ENCODE results near the gene HEATR3. TPM values are rescaled to one million over a fixed set of nuclear protein-coding genes. Genes with fewer than 3 reads are reported as not detected.

HEATR3 gene
- polyA plus RNA-seq, 2 of the 4 experiments (the other 2 are of a cell fraction), result 21.2 to 30.8 TPM

GRCh38 chr16:50043358-50043757 lies 22.4 kb upstream of the HEATR3 start:
- Histone ChIP-seq H3K4me3 (no peak overlapping the region), H3K4me2 (no peak overlapping the region), H3K27ac (no peak overlapping the region), H3K9me3 (no peaks in the 10 kb centered on the region), H3K4me1 (no peaks in the 10 kb centered on the region)
- 62% methylated on average over 5 of the region's 5 CpGs for WGBS (ENCODE audit: missing lambda C conversion rate)
- POLR2A ChIA-PET, result no interaction called here
- ATAC-seq (no peak), DNase-seq (ENCODE audit: low read depth in 1 of 2, low spot score in 1 of 2) (no peak), FAIRE-seq (no peak)
- TF ChIP-seq EHMT2 (IDR thresholded peaks at IDR 0.05; ENCODE audit: low read depth) (no peak), RFX5 (IDR thresholded peaks at IDR 0.05) (no peak), ESRRA (IDR thresholded peaks at IDR 0.05; ENCODE audit: borderline replicate concordance, low read length) (no peak), MAFK (IDR thresholded peaks at IDR 0.05; ENCODE audit: partially characterized antibody) (no peak)
- CTCF ChIA-PET, result interaction anchor here (0.6 kb wide), 1 partner anchor 11 kb away, joined by 5 read pairs; no protein-coding TSS in a partner anchor

GRCh38 chr16:50045412-50045811 lies 20.4 kb upstream of the HEATR3 start:
- Histone ChIP-seq H3K4me2 (no peak overlapping the region), H3K9me3 (no peaks in the 10 kb centered on the region), H3K4me1 (no peaks in the 10 kb centered on the region), H3K27ac (no peak overlapping the region), H3K4me3 (no peak overlapping the region)
- WGBS (ENCODE audit: missing lambda C conversion rate), result 41% methylated on average over 4 of the region's 4 CpGs
- POLR2A ChIA-PET, result no interaction called here
- CTCF ChIA-PET, result no interaction called here
- FAIRE-seq, result no peak
- TF ChIP-seq PBX3 (IDR thresholded peaks at IDR 0.05) (no peak), TFCP2L1 (CRISPR knock-in tag; IDR thresholded peaks at IDR 0.05) (no peak), EHMT2 (IDR thresholded peaks at IDR 0.05; ENCODE audit: low read depth) (no peak), KDM5A (IDR thresholded peaks at IDR 0.05) (no peak), MAFK (IDR thresholded peaks at IDR 0.05; ENCODE audit: partially characterized antibody) (no peak), CHD2 (IDR thresholded peaks at IDR 0.05; ENCODE audit: low read length, partially characterized antibody) (no peak), NPAS2 (CRISPR knock-in tag; IDR thresholded peaks at IDR 0.05; ENCODE audit: borderline replicate concordance) (no peak), HEYL (CRISPR knock-in tag; IDR thresholded peaks at IDR 0.05) (no peak), CHD4 (IDR thresholded peaks at IDR 0.05; ENCODE audit: borderline replicate concordance) (no peak), GATA3 (IDR thresholded peaks at IDR 0.05; ENCODE audit: borderline replicate concordance) (no peak), NR3C1 (IDR thresholded peaks at IDR 0.05) (no peak), TP53 (CRISPR knock-in tag; IDR thresholded peaks at IDR 0.05) (no peak), ESRRA (IDR thresholded peaks at IDR 0.05; ENCODE audit: borderline replicate concordance, low read length) (no peak), RFX5 (IDR thresholded peaks at IDR 0.05) (no peak), RCOR1 (IDR thresholded peaks at IDR 0.05; ENCODE audit: low read depth, low read length) (no peak), ATOH8 (CRISPR knock-in tag; IDR thresholded peaks at IDR 0.05; ENCODE audit: low read depth) (no peak), HMGXB4 (CRISPR knock-in tag; IDR thresholded peaks at IDR 0.05; ENCODE audit: borderline replicate concordance) (no peak), FOSB (CRISPR knock-in tag; IDR thresholded peaks at IDR 0.05) (no peak)
- ATAC-seq, result no peak
- DNase-seq (ENCODE audit: low read depth in 1 of 2, low spot score in 1 of 2), result no peak

- no peaks in the 10 kb centered on the region for H3K9me3 ChIP-seq
- H3K4me2 ChIP-seq, result no peak overlapping the region
- no peak overlapping the region for H3K27ac ChIP-seq
- no peaks in the 10 kb centered on the region for H3K4me1 ChIP-seq
- ChIA-PET POLR2A (no interaction called here), CTCF (interaction anchor here (0.7 to 1.2 kb wide), 5 partner anchors 8 to 35 kb away, joined by 3 to 4 read pairs (median 3); partner anchors contain the start of gene CNEP1R1)
- no peak overlapping the region for H3K4me3 ChIP-seq
- no peak for DNase-seq (ENCODE audit: low read depth in 1 of 2, low spot score in 1 of 2)
- FAIRE-seq, result no peak
- 74% methylated on average over 6 of the region's 6 CpGs for WGBS (ENCODE audit: missing lambda C conversion rate)
- TF ChIP-seq JUNB (IDR thresholded peaks at IDR 0.05), result no peak
- TF ChIP-seq RAD21 (conservative IDR thresholded peaks at IDR 0.05 in 1 of 2, IDR thresholded peaks at IDR 0.05 in 1 of 2), result no peak
- no peak for TF ChIP-seq EHF (CRISPR knock-in tag; IDR thresholded peaks at IDR 0.05)
- ATAC-seq, result no peak
Measured at GRCh38 chr16:50046853-50047252, 18.9 kb upstream of the HEATR3 start.
